HG02798 (cell line): Measurements from ENCODE around the gene TLE1.
"Not testable (repeated sequence)": the region's sequence is repeated elsewhere in the genome, so short reads cannot be mapped to it uniquely, and the experiment has no call there.

Experiments
- ATAC-seq: cut with Tn5 transposase; IDR thresholded peaks from one replicate; pipeline ENCODE4 v1.9.1; 2021; ENCODE audit warnings: mild to moderate bottlenecking; ENCODE audit not compliant: unreplicated experiment, poor library complexity

TLE1 gene

GRCh38 chr9:81626511-81626910 is 62.8 kb downstream of the TLE1 start:
- ATAC-seq = no peak

- no peak for ATAC-seq
These were observed 63.4 kb downstream of the TLE1 start for GRCh38 chr9:81625969-81626368.

GRCh38 chr9:81623778-81624177 is 65.6 kb downstream of the TLE1 start:
- ATAC-seq = no peak

GRCh38 chr9:81622471-81623255 is 66.7 kb downstream of the TLE1 start:
- ATAC-seq = no peak

GRCh38 chr9:81621785-81622259 is 67.5 kb downstream of the TLE1 start:
- no peak for ATAC-seq

GRCh38 chr9:81621118-81621517 is 68.2 kb downstream of the TLE1 start:
- ATAC-seq = no peak

GRCh38 chr9:81620002-81620390 is 69.4 kb downstream of the TLE1 start:
- ATAC-seq = no peak

GRCh38 chr9:81619353-81620001 is 69.9 kb downstream of the TLE1 start:
- no peak for ATAC-seq

GRCh38 chr9:81618923-81619322 is 70.4 kb downstream of the TLE1 start:
- ATAC-seq = no peak

GRCh38 chr9:81616141-81616540 is 73.2 kb downstream of the TLE1 start:
- no peak for ATAC-seq

GRCh38 chr9:81614335-81614734 is 75.0 kb downstream of the TLE1 start:
- ATAC-seq = no peak

GRCh38 chr9:81613002-81613812 is 76.1 kb downstream of the TLE1 start:
- no peak for ATAC-seq

- no peak for ATAC-seq
These were observed 77.7 kb downstream of the TLE1 start for GRCh38 chr9:81611664-81612063.

- no peak for ATAC-seq
These were observed 78.6 kb downstream of the TLE1 start for GRCh38 chr9:81610740-81611107.

GRCh38 chr9:81609782-81610739 is 79.3 kb downstream of the TLE1 start:
- no peak for ATAC-seq

GRCh38 chr9:81608289-81608657 is 81.1 kb downstream of the TLE1 start:
- no peak for ATAC-seq

GRCh38 chr9:81607593-81608288 is 81.6 kb downstream of the TLE1 start:
- ATAC-seq = no peak

GRCh38 chr9:81606261-81606660 is 83.1 kb downstream of the TLE1 start:
- not testable (repeated sequence) for ATAC-seq

GRCh38 chr9:81605170-81605670 is 84.1 kb downstream of the TLE1 start:
- no peak for ATAC-seq
